K562 treated with DMSO at 1 percent for 4 hours (cell line): ENCODE measurements around the gene SPANXN3. TPM values are rescaled to one million over a fixed set of nuclear protein-coding genes. Genes with fewer than 3 reads are reported as not detected.

Experiments used
- total RNA-seq: library from RNA; unstranded; fragments of 300-600 nt; gene quantifications from 2 replicates; pipeline ENCODE4 v1.2.3, GENCODE V29; 2022; ENCODE audit not compliant: insufficient read depth

SPANXN3 gene
- not detected in 2 replicates for total RNA-seq

GRCh38 chrX:143517375-143517774 is at the start of gene SPANXN3:
TSS of gene SPANXN3 (minus strand) at chrX:143517475. CDS start at chrX:143517391, 84 bp downstream.

Other genes with a start within 250 kb of the SPANXN3 start
- gene SLITRK4, start 118.6 kb upstream of the SPANXN3 start, total RNA-seq: not detected in 2 replicates
- gene SPANXN2, start 203.3 kb upstream of the SPANXN3 start, total RNA-seq: not detected in 2 replicates